HG02571 (cell line): Measurements from ENCODE around the gene MARK4.

Experiments
- ATAC-seq: cut with Tn5 transposase; IDR thresholded peaks from one replicate; pipeline ENCODE4 v1.9.1; 2021; ENCODE audit warnings: mild to moderate bottlenecking, moderate library complexity; ENCODE audit not compliant: unreplicated experiment

MARK4 gene

DNA sequence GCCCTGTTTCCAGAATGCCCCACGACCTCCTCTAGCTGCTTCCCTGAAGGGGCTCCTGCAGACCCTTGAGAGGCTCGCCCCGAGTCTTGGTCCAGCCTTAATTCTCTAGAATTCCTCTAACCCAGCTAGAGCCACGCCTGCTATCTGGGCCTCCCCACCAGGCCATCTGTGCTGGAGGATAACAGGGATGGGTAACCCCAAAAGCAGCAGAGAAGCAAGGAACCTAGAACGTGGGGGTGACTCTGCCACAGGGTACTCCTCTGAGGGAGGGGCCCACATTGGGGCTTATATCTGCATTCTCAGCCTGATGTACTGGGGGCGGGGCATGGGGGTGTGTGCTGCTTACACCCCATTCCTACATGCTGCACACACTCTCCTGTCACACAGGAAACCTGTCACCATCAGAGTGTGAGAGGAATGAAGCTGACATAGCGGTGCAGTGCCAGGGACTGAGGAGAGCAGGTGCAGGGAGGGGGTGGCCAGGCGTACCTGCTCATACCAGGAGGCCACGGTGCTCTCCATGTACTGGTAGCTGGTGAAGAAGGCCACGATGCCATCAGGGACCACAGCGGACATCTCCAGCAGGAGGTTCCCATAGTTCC is 103.3 kb downstream of the MARK4 start:
- no peak for ATAC-seq
